Measurements from ENCODE around the gene HEG1.
A peak's percentile ranks its signal among the peaks of the same experiment; 100 is the strongest.

The HEG1 gene

GRCh38 chr3:125010393-125010792 is 45.4 kb downstream of the HEG1 start:
- DNase-seq: no peak

GRCh38 chr3:125008766-125009165 is 47.0 kb downstream of the HEG1 start:
- no peak for DNase-seq

GRCh38 chr3:125006291-125006731 is 49.5 kb downstream of the HEG1 start:
- no peak for DNase-seq

- no peak for DNase-seq
Observed at GRCh38 chr3:125005676-125006075, 50.1 kb downstream of the HEG1 start.

- no peak for DNase-seq
Observed at GRCh38 chr3:125005222-125005621, 50.6 kb downstream of the HEG1 start.

- no peak for DNase-seq
Observed at GRCh38 chr3:125003859-125004595, 51.8 kb downstream of the HEG1 start.

- DNase-seq: no peak
Observed at GRCh38 chr3:125003369-125003853, 52.4 kb downstream of the HEG1 start.

- no peak for DNase-seq
Observed at GRCh38 chr3:125002414-125003368, 53.1 kb downstream of the HEG1 start.

GRCh38 chr3:125001557-125002413 is 54.0 kb downstream of the HEG1 start:
- DNase-seq: no peak

- no peak for DNase-seq
Observed at GRCh38 chr3:125000661-125001060, 55.1 kb downstream of the HEG1 start.

- DNase-seq: no peak
Observed at GRCh38 chr3:124999897-125000435, 55.8 kb downstream of the HEG1 start.

- no peak for DNase-seq
Observed at GRCh38 chr3:124999317-124999716, 56.5 kb downstream of the HEG1 start.

GRCh38 chr3:124998247-124998630 is 57.6 kb downstream of the HEG1 start:
- no peak for DNase-seq

- no peak for DNase-seq
Observed at GRCh38 chr3:124997303-124998246, 58.2 kb downstream of the HEG1 start.

- peak; percentile 74 for DNase-seq
Observed at GRCh38 chr3:124995460-124995994, 60.3 kb downstream of the HEG1 start.

GRCh38 chr3:124993466-124993865 is 62.3 kb downstream of the HEG1 start:
- DNase-seq: no peak

- no peak for DNase-seq
Observed at GRCh38 chr3:124992041-124992440, 63.8 kb downstream of the HEG1 start.

GRCh38 chr3:124986192-124987143 is 69.3 kb downstream of the HEG1 start:
- DNase-seq: no peak

GRCh38 chr3:124985349-124985748 is 70.4 kb downstream of the HEG1 start:
- DNase-seq: no peak

- no peak for DNase-seq
Observed at GRCh38 chr3:124984754-124985153, 71.0 kb downstream of the HEG1 start.

All from activated effector memory CD4-positive, alpha-beta T cell treated with anti-CD3 and anti-CD28 coated beads, Interleukin-2, amount 50 U/mL, for 16 hours (primary cell).